22Rv1 (cell line): ENCODE results near the gene DACH2.

Experiments
- H3K27ac ChIP-seq: fragments of 450-650 bp; 2 replicates; pipeline ENCODE4 v1.5.1; 2017
- CTCF ChIP-seq: fragments of 450-650 bp; IDR thresholded peaks from 2 replicates; pipeline ENCODE4 v1.5.1; 2017; ENCODE audit warnings: mild to moderate bottlenecking
- ZFX ChIP-seq: fragments of 450-650 bp; IDR thresholded peaks from 2 replicates; pipeline ENCODE4 v1.6.1; 2017; ENCODE audit warnings: antibody characterized with exemption, borderline replicate concordance

Gene DACH2

GRCh38 chrX:86192827-86193226 is 44.6 kb downstream of the DACH2 start:
- TF ChIP-seq CTCF = no peak
- TF ChIP-seq ZFX = no peak
- H3K27ac ChIP-seq = no peak overlapping the region

- no peak overlapping the region for H3K27ac ChIP-seq
- TF ChIP-seq ZFX (no peak), CTCF (no peak)
These were observed 46.5 kb downstream of the DACH2 start for GRCh38 chrX:86194758-86195157.

GRCh38 chrX:86195343-86195742 is 47.1 kb downstream of the DACH2 start:
- TF ChIP-seq CTCF (no peak), ZFX (no peak)
- no peak overlapping the region for H3K27ac ChIP-seq

GRCh38 chrX:86197815-86198214 is 49.6 kb downstream of the DACH2 start:
- TF ChIP-seq ZFX = no peak
- TF ChIP-seq CTCF = no peak
- no peak overlapping the region for H3K27ac ChIP-seq

GRCh38 chrX:86210772-86211171 is 62.5 kb downstream of the DACH2 start:
- TF ChIP-seq CTCF (no peak), ZFX (no peak)

GRCh38 chrX:86215260-86215659 is 67.0 kb downstream of the DACH2 start:
- no peak overlapping the region for H3K27ac ChIP-seq
- TF ChIP-seq CTCF (no peak), ZFX (no peak)

More at GRCh38 chrX:86210772-86211171, 62.5 kb downstream of the DACH2 start:
- H3K27ac ChIP-seq = no peak overlapping the region

- TF ChIP-seq CTCF = no peak
- no peak for TF ChIP-seq ZFX
- no peak overlapping the region for H3K27ac ChIP-seq
These were observed 89.2 kb downstream of the DACH2 start for GRCh38 chrX:86237482-86237881.
